PFSK-1 (cell line): Measurements from ENCODE around the gene DAAM2.

ENCODE experiments used
- FOXP2 ChIP-seq: optimal IDR thresholded peaks from 2 replicates; pipeline ENCODE3; 2011; ENCODE audit warnings: borderline replicate concordance, control low read depth, inconsistent platforms; ENCODE audit not compliant: insufficient read depth; ENCODE audit errors: extremely low read length, extremely low read depth
- POLR2AphosphoS5 ChIP-seq: IDR thresholded peaks from 2 replicates; pipeline ENCODE4 v1.6.1; 2012; ENCODE audit warnings: low read depth, mild to moderate bottlenecking, control low read depth, low read length, moderate library complexity
- SIN3A ChIP-seq: IDR thresholded peaks from 2 replicates; pipeline ENCODE4 v1.6.1; 2012; ENCODE audit warnings: mild to moderate bottlenecking, low read length, moderate library complexity, borderline replicate concordance; ENCODE audit not compliant: insufficient read depth
- TAF1 ChIP-seq: IDR thresholded peaks from 2 replicates; pipeline ENCODE4 v1.6.1; 2012; ENCODE audit warnings: low read length, control low read depth, borderline replicate concordance; ENCODE audit not compliant: insufficient read depth
- TF ChIP-seq, protein P1 (sequence below), 2 experiments: IDR thresholded peaks; 2 replicates each; pipeline versions ENCODE4 v1.6.1 to v1.8.0; 2011 to 2012; ENCODE audit warnings: low read depth in 2 of 2, low read length in 2 of 2, control low read depth in 1 of 2, inconsistent platforms in 1 of 2, mild to moderate bottlenecking in 1 of 2, moderate library complexity in 1 of 2; ENCODE audit not compliant: insufficient read depth in 1 of 2

DAAM2 gene

DNA sequence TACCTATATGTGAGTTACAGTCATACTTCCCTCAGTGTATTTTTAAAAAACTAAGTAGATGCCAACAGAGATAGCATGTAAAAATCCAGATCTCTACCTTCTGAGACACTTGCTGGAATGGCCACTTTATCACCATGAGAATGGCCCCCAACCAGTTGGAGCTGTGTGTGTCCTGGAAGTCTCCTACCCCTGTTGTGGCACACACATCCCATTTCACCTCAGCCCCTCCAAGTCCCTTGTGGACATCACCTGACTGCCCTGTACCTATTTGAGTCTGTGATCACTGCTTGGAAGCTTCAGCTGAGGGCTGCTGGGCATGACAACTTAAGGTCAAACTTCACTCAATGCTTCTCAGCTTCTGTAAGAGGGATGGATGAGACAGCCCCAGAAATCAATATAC lies 118.0 kb downstream of the DAAM2 start:
- TF ChIP-seq POLR2AphosphoS5 (no peak), FOXP2 (no peak), TAF1 (no peak), SIN3A (no peak)
- TF ChIP-seq, protein P1, sequence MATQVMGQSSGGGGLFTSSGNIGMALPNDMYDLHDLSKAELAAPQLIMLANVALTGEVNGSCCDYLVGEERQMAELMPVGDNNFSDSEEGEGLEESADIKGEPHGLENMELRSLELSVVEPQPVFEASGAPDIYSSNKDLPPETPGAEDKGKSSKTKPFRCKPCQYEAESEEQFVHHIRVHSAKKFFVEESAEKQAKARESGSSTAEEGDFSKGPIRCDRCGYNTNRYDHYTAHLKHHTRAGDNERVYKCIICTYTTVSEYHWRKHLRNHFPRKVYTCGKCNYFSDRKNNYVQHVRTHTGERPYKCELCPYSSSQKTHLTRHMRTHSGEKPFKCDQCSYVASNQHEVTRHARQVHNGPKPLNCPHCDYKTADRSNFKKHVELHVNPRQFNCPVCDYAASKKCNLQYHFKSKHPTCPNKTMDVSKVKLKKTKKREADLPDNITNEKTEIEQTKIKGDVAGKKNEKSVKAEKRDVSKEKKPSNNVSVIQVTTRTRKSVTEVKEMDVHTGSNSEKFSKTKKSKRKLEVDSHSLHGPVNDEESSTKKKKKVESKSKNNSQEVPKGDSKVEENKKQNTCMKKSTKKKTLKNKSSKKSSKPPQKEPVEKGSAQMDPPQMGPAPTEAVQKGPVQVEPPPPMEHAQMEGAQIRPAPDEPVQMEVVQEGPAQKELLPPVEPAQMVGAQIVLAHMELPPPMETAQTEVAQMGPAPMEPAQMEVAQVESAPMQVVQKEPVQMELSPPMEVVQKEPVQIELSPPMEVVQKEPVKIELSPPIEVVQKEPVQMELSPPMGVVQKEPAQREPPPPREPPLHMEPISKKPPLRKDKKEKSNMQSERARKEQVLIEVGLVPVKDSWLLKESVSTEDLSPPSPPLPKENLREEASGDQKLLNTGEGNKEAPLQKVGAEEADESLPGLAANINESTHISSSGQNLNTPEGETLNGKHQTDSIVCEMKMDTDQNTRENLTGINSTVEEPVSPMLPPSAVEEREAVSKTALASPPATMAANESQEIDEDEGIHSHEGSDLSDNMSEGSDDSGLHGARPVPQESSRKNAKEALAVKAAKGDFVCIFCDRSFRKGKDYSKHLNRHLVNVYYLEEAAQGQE (IDR thresholded peaks at IDR 0.05; ENCODE audit: insufficient read depth in 1 of 2, low read depth in 2 of 2, low read length in 2 of 2), result no peak

DNA sequence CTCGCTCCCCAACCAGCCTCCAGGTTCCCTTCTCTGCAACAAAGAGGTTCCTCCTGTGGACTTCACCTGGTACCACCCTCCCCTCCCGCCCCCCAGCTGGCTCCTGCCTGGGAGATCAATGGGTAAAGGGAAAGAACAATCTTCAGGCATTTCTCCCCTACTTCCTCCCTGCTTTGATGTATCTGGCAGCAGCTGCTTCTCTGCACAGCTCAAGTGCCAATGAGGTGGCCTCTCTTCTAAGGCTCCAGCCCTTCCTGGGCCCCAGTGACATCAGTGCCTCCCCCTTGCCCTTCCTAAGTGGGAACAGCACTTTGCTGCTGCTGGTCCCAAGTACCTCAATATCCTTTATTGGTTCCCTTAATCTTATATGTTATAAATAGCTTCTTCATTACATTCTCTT lies 118.6 kb downstream of the DAAM2 start:
- TF ChIP-seq FOXP2 (no peak), POLR2AphosphoS5 (no peak), SIN3A (no peak)

DNA sequence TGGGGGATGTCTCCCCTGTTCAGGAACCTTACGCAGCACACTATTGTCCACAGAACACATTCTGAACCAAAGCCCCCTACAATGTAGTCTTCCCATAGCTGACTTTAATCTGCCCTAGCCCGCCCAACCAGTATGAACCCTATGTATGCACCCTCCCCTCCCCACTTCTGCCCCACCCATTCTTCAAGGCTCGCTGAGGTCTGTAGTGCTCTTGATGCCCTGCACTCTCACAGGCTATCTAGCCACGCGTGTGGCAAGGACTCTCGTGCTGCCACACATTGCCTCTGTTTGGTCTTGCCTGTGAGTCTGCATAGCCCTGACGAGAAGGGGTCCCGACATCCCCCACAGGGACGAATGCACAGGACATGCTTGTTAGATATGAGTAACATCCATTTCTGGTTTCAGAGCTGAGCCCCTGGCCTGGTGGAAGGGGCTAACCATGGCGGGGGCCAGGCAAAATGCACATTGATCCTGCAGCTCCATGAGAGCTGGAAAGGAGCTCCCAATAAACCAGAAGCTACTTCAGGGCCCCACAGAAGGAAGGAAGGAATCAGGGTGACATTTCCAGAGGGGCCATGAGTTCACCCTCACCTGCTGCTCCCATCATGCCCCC lies 119.4 kb downstream of the DAAM2 start:
- TF ChIP-seq, protein P1 (IDR thresholded peaks at IDR 0.05; ENCODE audit: insufficient read depth in 1 of 2, low read depth in 2 of 2, low read length in 2 of 2), result no peak
- TF ChIP-seq SIN3A (no peak), POLR2AphosphoS5 (no peak), FOXP2 (no peak), TAF1 (no peak)

DNA sequence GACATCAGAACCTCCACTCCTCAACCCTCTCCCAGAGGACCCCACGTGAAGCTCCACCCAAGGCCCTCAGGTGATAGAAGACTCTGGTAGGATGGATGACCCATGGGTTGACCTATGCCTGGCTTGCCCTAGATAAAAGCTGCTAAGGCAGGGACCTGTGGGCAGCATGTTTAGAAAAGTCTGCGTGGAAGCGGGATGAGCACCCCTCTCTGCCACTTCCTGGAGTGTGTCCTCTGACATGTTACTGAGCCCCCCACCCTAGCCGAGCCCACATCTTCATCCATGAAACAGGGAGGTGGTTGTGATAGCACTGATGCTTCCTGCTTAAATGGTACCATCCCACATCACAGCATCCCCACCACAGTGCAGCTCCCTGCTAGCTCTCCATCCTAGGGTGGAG lies 120.3 kb downstream of the DAAM2 start:
- TF ChIP-seq FOXP2 (no peak), TAF1 (no peak), POLR2AphosphoS5 (no peak), SIN3A (no peak)
- TF ChIP-seq, protein P1 (IDR thresholded peaks at IDR 0.05; ENCODE audit: insufficient read depth in 1 of 2, low read depth in 2 of 2, low read length in 2 of 2), result no peak

DNA sequence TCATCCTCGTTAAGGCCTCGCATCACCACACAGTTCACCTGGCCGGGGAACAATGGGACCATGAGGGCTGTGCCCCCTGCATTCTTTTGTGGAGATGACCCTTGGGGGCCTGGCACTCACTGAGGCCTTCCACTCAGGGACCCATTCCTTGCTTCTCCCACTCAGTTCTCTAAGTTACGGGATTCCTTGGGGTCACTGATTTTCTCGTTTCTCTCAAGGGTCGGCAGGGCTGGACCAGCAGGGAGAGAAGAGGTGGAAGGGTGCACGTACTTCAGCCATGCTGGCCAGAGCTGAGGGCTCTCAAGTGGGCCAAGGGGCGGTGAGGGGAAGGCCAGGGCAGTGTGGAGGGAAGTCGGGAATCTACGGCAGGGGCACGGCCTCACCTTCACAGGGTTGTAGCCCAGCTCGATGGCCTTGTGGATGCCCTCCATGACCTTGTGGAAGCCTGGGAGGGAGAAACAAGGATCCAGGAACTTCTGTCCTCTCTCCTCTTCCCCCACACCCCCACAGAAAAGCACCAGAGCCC lies 121.3 kb downstream of the DAAM2 start:
- TF ChIP-seq, protein P1 (IDR thresholded peaks at IDR 0.05; ENCODE audit: insufficient read depth in 1 of 2, low read depth in 2 of 2, low read length in 2 of 2), result no peak
- TF ChIP-seq POLR2AphosphoS5 (no peak), FOXP2 (no peak), SIN3A (no peak), TAF1 (no peak)

DNA sequence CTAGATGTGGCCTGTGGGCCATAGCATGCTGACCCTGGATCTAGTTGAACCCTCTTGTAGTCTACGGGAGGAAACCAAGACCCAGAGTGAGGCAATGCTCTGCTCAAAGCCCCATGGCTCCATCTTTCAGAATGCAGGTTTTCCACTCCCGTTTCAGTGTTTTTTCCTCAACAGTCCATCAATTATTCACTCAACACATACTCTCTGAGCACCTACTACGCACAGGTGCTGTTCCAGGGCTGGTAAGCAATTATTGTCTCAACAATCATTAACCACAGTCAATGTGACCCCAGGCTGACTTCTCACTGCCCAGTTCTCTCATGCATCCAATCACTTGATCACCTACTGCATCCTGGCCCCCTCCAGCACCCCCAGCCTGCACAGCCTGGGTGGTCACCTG lies 122.1 kb downstream of the DAAM2 start:
- TF ChIP-seq, protein P1 (IDR thresholded peaks at IDR 0.05; ENCODE audit: insufficient read depth in 1 of 2, low read depth in 2 of 2, low read length in 2 of 2), result no peak
- TF ChIP-seq SIN3A, result no peak
- no peak for TF ChIP-seq TAF1
- TF ChIP-seq POLR2AphosphoS5, result no peak
- no peak for TF ChIP-seq FOXP2
